ENCODE measurements around the gene RETNLB.

The RETNLB gene

DNA sequence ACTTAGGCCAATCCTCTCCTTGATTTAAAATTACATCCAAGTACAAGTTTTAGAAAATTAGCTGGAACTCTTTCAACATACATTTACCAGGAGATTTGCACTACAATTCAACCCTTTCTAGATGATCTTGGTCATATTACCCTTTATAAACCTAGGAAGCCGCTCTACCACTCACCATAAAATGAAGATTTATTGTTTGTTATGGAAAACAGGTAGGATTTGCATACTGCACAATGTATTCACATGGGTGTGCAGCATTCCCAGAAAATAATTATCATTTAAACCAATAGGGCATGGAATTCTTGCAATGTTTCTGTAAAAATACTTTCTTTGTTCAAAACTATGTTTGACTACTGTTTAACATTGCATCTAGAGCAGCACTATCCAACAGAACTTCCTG, 18.4 kb upstream of the RETNLB start:
- H3K27ac ChIP-seq = no peak overlapping the region
- TF ChIP-seq ZFX (IDR thresholded peaks at IDR 0.05; ENCODE audit: borderline replicate concordance) = no peak
- TF ChIP-seq, protein P1, sequence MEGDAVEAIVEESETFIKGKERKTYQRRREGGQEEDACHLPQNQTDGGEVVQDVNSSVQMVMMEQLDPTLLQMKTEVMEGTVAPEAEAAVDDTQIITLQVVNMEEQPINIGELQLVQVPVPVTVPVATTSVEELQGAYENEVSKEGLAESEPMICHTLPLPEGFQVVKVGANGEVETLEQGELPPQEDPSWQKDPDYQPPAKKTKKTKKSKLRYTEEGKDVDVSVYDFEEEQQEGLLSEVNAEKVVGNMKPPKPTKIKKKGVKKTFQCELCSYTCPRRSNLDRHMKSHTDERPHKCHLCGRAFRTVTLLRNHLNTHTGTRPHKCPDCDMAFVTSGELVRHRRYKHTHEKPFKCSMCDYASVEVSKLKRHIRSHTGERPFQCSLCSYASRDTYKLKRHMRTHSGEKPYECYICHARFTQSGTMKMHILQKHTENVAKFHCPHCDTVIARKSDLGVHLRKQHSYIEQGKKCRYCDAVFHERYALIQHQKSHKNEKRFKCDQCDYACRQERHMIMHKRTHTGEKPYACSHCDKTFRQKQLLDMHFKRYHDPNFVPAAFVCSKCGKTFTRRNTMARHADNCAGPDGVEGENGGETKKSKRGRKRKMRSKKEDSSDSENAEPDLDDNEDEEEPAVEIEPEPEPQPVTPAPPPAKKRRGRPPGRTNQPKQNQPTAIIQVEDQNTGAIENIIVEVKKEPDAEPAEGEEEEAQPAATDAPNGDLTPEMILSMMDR (IDR thresholded peaks at IDR 0.05) = no peak

DNA sequence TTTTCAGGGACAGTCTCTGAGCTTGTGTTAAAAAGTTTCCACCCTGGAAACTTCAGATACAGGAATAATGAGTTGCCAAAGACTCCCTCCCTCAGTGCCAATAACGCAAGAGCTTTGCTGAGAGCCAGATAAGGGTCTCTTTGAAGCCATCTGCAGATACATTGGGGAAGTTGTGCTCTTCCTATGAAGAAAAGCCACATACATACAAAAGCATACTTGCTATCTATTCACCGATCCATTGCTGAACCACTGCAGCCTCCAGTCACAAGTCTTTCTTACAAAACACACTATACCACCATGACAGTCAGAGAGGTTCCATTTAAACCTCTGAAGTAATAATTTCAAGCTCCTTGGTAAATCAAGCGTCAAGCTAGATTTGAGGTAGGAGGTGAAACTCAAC, 10.0 kb upstream of the RETNLB start:
- no peak overlapping the region for H3K27ac ChIP-seq
- TF ChIP-seq, protein P1 (IDR thresholded peaks at IDR 0.05) = no peak
- no peak for TF ChIP-seq ZFX (IDR thresholded peaks at IDR 0.05; ENCODE audit: borderline replicate concordance)

DNA sequence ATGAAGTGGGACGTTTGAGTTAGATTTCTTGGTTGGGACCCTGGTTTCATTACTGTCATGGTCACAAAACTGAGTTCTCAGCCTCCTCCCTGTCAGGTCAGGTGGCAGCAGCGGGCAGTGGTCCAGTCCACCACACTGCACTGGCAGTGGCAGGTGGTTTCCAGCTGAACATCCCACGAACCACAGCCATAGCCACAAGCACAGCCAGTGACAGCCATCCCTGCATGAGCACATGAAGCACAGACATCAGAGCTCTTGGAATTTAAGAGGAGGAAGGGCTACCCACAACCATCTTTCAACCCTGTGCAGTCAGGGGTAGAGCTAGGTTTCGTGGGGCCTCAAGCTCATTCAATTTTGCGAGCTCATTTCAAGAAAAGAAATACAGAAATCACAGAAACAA, 1.5 kb downstream of the RETNLB start:
- no peak overlapping the region for H3K27ac ChIP-seq

DNA sequence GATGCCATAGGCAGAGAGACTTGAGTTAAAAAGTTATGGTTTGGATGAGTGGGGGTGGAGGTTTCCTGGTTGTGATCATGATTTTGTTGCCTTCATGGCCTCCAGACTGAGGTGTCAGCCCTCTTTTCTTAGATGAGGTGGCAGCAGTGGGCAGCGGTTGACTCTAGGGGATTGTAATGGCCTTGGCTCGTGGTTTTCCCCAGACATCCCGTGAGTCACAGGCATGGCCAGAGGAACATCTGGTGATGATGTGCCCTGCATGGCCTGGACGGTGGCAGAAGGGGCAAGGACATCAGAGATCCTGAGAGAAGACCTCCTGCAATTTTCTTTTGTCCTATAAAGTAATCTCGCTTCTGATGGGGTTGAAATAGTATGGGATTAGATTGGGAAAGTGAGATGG, 12.4 kb downstream of the RETNLB start:
- H3K27ac ChIP-seq = no peak overlapping the region
- no peak for TF ChIP-seq ZFX (IDR thresholded peaks at IDR 0.05; ENCODE audit: borderline replicate concordance)
- TF ChIP-seq, protein P1 (IDR thresholded peaks at IDR 0.05) = no peak

More for the DNA sequence above, 1.5 kb downstream of the RETNLB start:
- TF ChIP-seq ZFX (IDR thresholded peaks at IDR 0.05; ENCODE audit: borderline replicate concordance) = no peak
- TF ChIP-seq, protein P1 (IDR thresholded peaks at IDR 0.05) = no peak

DNA sequence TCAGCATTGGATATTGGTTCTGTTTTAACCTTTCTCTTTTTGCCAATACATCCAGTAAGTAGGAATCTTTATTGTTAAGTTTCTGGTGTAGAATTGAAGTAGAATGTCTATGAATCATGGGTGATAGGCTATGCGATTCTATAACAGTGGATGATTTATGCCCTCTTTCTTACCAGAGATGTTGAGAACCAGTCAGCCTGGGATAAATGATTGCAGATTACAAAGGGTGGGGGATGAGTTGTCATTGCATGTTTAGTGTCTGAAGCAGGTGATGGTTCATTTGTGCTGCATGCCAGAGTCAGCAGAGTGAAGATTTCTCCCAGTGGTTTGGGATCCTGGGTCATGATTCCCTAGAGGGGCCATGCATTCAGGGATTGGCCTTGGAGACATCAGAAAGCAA, 14.3 kb downstream of the RETNLB start:
- TF ChIP-seq ZFX (IDR thresholded peaks at IDR 0.05; ENCODE audit: borderline replicate concordance) = no peak
- TF ChIP-seq, protein P1 (IDR thresholded peaks at IDR 0.05) = no peak
- H3K27ac ChIP-seq = no peak overlapping the region

DNA sequence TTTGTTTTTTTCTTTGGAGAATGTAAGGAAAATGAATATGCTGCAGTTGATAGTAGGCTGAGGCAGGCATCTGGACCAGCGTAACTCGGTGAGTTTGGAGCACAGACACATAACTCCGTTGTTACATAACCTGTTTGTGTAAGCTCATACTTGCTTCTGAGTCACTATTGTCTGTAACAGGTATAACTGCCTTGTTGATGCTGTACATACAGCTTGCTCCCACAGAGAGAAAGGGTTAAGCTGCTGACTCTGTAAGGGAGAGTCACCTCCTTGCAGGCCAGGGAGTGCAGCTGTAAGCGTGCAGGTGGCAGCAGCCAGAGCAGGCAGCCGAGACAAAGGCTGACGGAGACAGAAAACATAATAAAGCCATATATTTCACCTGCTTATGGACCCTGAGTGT, 20.4 kb downstream of the RETNLB start:
- no peak for TF ChIP-seq ZFX (IDR thresholded peaks at IDR 0.05; ENCODE audit: borderline replicate concordance)
- TF ChIP-seq, protein P1 (IDR thresholded peaks at IDR 0.05) = no peak
- no peak overlapping the region for H3K27ac ChIP-seq

DNA sequence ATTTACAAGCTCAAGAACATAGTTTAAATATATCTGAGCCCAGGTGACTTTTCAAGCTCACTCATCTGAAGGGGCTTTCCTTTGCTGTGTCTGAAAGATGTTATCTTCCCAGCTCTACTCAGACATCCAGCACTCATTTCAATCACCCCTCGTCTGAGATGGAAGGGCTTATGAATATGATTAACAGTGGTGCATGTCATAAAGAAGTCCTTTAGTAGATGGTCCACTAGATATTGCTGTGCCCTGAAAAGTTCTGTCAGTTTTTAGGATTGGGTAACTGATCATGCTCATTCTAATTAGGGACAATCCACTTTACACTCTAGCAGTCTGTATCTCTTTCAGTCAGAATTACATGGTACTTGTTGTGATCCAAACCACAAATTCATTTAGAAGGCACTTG, 28.3 kb downstream of the RETNLB start:
- H3K27ac ChIP-seq = no peak overlapping the region
- TF ChIP-seq, protein P1 (IDR thresholded peaks at IDR 0.05) = no peak

Data from 22Rv1 (cell line).